Muscle layer of colon (tissue), 2 donors: ENCODE measurements around the gene CNGB1.
"Not testable (repeated sequence)": the region's sequence is repeated elsewhere in the genome, so short reads cannot be mapped to it uniquely, and the experiment has no call there.

Source experiments
- H3K27ac ChIP-seq: one replicate; pipeline ENCODE4 v1.7.0; 2013; ENCODE audit warnings: low read depth, mild to moderate bottlenecking, low read length, moderate library complexity
- H3K27me3 ChIP-seq, 2 donors: one replicate each; pipeline ENCODE4 v1.7.0; 2013; ENCODE audit warnings: low read length in 2 of 2, mild to moderate bottlenecking in 2 of 2; ENCODE audit not compliant: insufficient read depth in 2 of 2, control insufficient read depth in 1 of 2
- H3K36me3 ChIP-seq: one replicate; pipeline ENCODE4 v1.7.0; 2013; ENCODE audit warnings: mild to moderate bottlenecking, low read length; ENCODE audit not compliant: insufficient read depth
- H3K4me1 ChIP-seq: one replicate; pipeline ENCODE4 v1.7.0; 2013; ENCODE audit warnings: mild to moderate bottlenecking, low read length; ENCODE audit not compliant: insufficient read depth
- H3K4me3 ChIP-seq, 2 donors: one replicate each; pipeline ENCODE4 v1.7.0; 2013; ENCODE audit warnings: low read length in 2 of 2, low read depth in 1 of 2, mild to moderate bottlenecking in 1 of 2, moderate library complexity in 1 of 2
- H3K9ac ChIP-seq: one replicate; pipeline ENCODE4 v1.7.0; 2013; ENCODE audit warnings: low read length
- H3K9me3 ChIP-seq: one replicate; pipeline ENCODE4 v1.7.0; 2013; ENCODE audit warnings: mild to moderate bottlenecking, low read length
- donor health status: abdominal sarcoma.
- donor health status: Adenocarcinoma of cecum.

Gene CNGB1

GRCh38 chr16:57947261-57947660 is 23.7 kb downstream of the CNGB1 start:
- no peaks in the 10 kb centered on the region for H3K27me3 ChIP-seq
- H3K27ac ChIP-seq: no peak overlapping the region
- H3K9ac ChIP-seq: no peak overlapping the region
- no peaks in the 10 kb centered on the region for H3K4me1 ChIP-seq
- H3K36me3 ChIP-seq: no peaks in the 10 kb centered on the region
- H3K4me3 ChIP-seq: no peak overlapping the region
- no peaks in the 10 kb centered on the region for H3K9me3 ChIP-seq

GRCh38 chr16:57946181-57946801 is 24.6 kb downstream of the CNGB1 start:
- H3K4me3 ChIP-seq: no peak overlapping the region
- H3K9ac ChIP-seq: no peak overlapping the region
- H3K27me3 ChIP-seq: no peaks in the 10 kb centered on the region
- no peak overlapping the region for H3K27ac ChIP-seq
- no peaks in the 10 kb centered on the region for H3K36me3 ChIP-seq
- no peaks in the 10 kb centered on the region for H3K4me1 ChIP-seq
- no peaks in the 10 kb centered on the region for H3K9me3 ChIP-seq

GRCh38 chr16:57945740-57946138 is 25.2 kb downstream of the CNGB1 start:
- no peaks in the 10 kb centered on the region for H3K36me3 ChIP-seq
- no peak overlapping the region for H3K4me3 ChIP-seq
- no peak overlapping the region for H3K27ac ChIP-seq
- H3K9me3 ChIP-seq: no peaks in the 10 kb centered on the region
- H3K4me1 ChIP-seq: no peaks in the 10 kb centered on the region
- H3K27me3 ChIP-seq: no peaks in the 10 kb centered on the region
- H3K9ac ChIP-seq: no peak overlapping the region

- Histone ChIP-seq H3K27ac (no peak overlapping the region), H3K4me1 (no peaks in the 10 kb centered on the region), H3K36me3 (no peaks in the 10 kb centered on the region), H3K4me3 (no peak overlapping the region), H3K9ac (no peak overlapping the region), H3K27me3 (no peaks in the 10 kb centered on the region), H3K9me3 (no peaks in the 10 kb centered on the region)
Measured at GRCh38 chr16:57944970-57945739, 25.8 kb downstream of the CNGB1 start.

GRCh38 chr16:57943381-57943780 is 27.5 kb downstream of the CNGB1 start:
- not testable (repeated sequence) for H3K9me3 ChIP-seq, H3K27ac ChIP-seq, H3K4me3 ChIP-seq, H3K4me1 ChIP-seq, H3K36me3 ChIP-seq, H3K9ac ChIP-seq, H3K27me3 ChIP-seq

GRCh38 chr16:57941901-57942300 is 29.0 kb downstream of the CNGB1 start:
- not testable (repeated sequence) for H3K4me1 ChIP-seq, H3K27me3 ChIP-seq, H3K9me3 ChIP-seq, H3K27ac ChIP-seq, H3K4me3 ChIP-seq, H3K36me3 ChIP-seq, H3K9ac ChIP-seq

GRCh38 chr16:57941016-57941664 is 29.8 kb downstream of the CNGB1 start:
- Histone ChIP-seq H3K27ac (no peak overlapping the region), H3K27me3 (no peaks in the 10 kb centered on the region), H3K4me3 (no peak overlapping the region), H3K9me3 (no peaks in the 10 kb centered on the region), H3K36me3 (no peaks in the 10 kb centered on the region), H3K9ac (no peak overlapping the region), H3K4me1 (peaks cover 4% of the 10 kb centered on the region)

- Histone ChIP-seq H3K4me1 (peaks cover 4% of the 10 kb centered on the region), H3K9ac (no peak overlapping the region), H3K9me3 (no peaks in the 10 kb centered on the region), H3K4me3 (no peak overlapping the region), H3K27me3 (no peaks in the 10 kb centered on the region), H3K36me3 (no peaks in the 10 kb centered on the region), H3K27ac (no peak overlapping the region)
Measured at GRCh38 chr16:57940382-57940966, 30.5 kb downstream of the CNGB1 start.

- Histone ChIP-seq H3K4me3 (no peak overlapping the region), H3K27ac (no peak overlapping the region), H3K27me3 (no peaks in the 10 kb centered on the region), H3K4me1 (peaks cover 4% of the 10 kb centered on the region), H3K36me3 (no peaks in the 10 kb centered on the region), H3K9me3 (no peaks in the 10 kb centered on the region), H3K9ac (no peak overlapping the region)
Measured at GRCh38 chr16:57939872-57940224, 31.1 kb downstream of the CNGB1 start.

- Histone ChIP-seq H3K4me3 (no peak overlapping the region), H3K27ac (no peak overlapping the region), H3K36me3 (no peaks in the 10 kb centered on the region), H3K27me3 (no peaks in the 10 kb centered on the region), H3K9me3 (no peaks in the 10 kb centered on the region), H3K9ac (no peak overlapping the region), H3K4me1 (peaks cover 4% of the 10 kb centered on the region)
Measured at GRCh38 chr16:57938936-57939871, 31.7 kb downstream of the CNGB1 start.

GRCh38 chr16:57938484-57938883 is 32.4 kb downstream of the CNGB1 start:
- Histone ChIP-seq H3K9ac (no peak overlapping the region), H3K4me3 (no peak overlapping the region), H3K9me3 (no peaks in the 10 kb centered on the region), H3K27ac (no peak overlapping the region), H3K4me1 (peaks cover 4% of the 10 kb centered on the region), H3K36me3 (no peaks in the 10 kb centered on the region), H3K27me3 (no peaks in the 10 kb centered on the region)
